Sigmoid colon (tissue), 4 donors: Measurements from ENCODE around the gene ACOXL.

Source experiments
- POLR2A ChIP-seq, 2 donors: fragments of 450-650 bp; IDR thresholded peaks; one replicate each; pipeline ENCODE4 v1.6.1; 2016; ENCODE audit warnings: antibody characterized with exemption in 2 of 2, mild to moderate bottlenecking in 2 of 2, moderate library complexity in 2 of 2
- POLR2AphosphoS5 ChIP-seq, 4 donors: sonication (generic); formaldehyde crosslinking; IDR thresholded peaks; one replicate each; pipeline ENCODE4 v1.6.1; 2017; ENCODE audit warnings: antibody characterized with exemption in 4 of 4
- TF ChIP-seq, protein P1 (sequence below), 4 experiments: fragments of 450-650 bp in 3 of 4; fragments of 200-600 bp in 1 of 4; IDR thresholded peaks; one replicate each; pipeline ENCODE4 v1.5.1; 2016 to 2019; ENCODE audit warnings: antibody characterized with exemption in 4 of 4, mild to moderate bottlenecking in 3 of 4, moderate library complexity in 2 of 4

- TF ChIP-seq, protein P1, sequence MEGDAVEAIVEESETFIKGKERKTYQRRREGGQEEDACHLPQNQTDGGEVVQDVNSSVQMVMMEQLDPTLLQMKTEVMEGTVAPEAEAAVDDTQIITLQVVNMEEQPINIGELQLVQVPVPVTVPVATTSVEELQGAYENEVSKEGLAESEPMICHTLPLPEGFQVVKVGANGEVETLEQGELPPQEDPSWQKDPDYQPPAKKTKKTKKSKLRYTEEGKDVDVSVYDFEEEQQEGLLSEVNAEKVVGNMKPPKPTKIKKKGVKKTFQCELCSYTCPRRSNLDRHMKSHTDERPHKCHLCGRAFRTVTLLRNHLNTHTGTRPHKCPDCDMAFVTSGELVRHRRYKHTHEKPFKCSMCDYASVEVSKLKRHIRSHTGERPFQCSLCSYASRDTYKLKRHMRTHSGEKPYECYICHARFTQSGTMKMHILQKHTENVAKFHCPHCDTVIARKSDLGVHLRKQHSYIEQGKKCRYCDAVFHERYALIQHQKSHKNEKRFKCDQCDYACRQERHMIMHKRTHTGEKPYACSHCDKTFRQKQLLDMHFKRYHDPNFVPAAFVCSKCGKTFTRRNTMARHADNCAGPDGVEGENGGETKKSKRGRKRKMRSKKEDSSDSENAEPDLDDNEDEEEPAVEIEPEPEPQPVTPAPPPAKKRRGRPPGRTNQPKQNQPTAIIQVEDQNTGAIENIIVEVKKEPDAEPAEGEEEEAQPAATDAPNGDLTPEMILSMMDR (IDR thresholded peaks at IDR 0.05): no peak
- no peak for TF ChIP-seq POLR2A (IDR thresholded peaks at IDR 0.05)
- no peak for TF ChIP-seq POLR2AphosphoS5 (IDR thresholded peaks at IDR 0.05)
These were observed 383.8 kb downstream of the ACOXL start for GRCh38 chr2:111116011-111116746.
